Left lung (tissue), 10 donors: ENCODE results near the gene SDCCAG8. TPM values are rescaled to one million over a fixed set of nuclear protein-coding genes. Genes with fewer than 3 reads are reported as not detected.

Experiments
- ATAC-seq: fragments of 200-7000 bp; cut with Tn5 transposase; one replicate; pipeline ENCODE4 v1.9.1; 2020; ENCODE audit warnings: moderate library complexity
- DNase-seq, 4 donors: peaks; one replicate each; pipeline ENCODE4 v3.0.0-alpha.2; 2013 to 2020
- H3K27ac ChIP-seq, 2 donors: fragments of 200-600 bp; sonication (generic) in 1 of 2; one replicate each; pipeline versions ENCODE4 v1.5.0 to v1.8.0; 2020 to 2021
- H3K27me3 ChIP-seq, 2 donors: fragments of 200-600 bp; sonication (generic) in 1 of 2; one replicate each; pipeline versions ENCODE4 v1.5.0 to v1.8.0; 2020 to 2021
- H3K36me3 ChIP-seq, 2 donors: fragments of 200-600 bp; sonication (generic) in 1 of 2; one replicate each; pipeline versions ENCODE4 v1.5.0 to v1.8.0; 2020 to 2021
- H3K4me1 ChIP-seq, 2 donors: fragments of 200-600 bp; one replicate each; pipeline ENCODE4 v1.8.0; 2021
- H3K4me3 ChIP-seq, 2 donors: fragments of 200-600 bp; sonication (generic) in 1 of 2; one replicate each; pipeline versions ENCODE4 v1.5.0 to v1.8.0; 2020 to 2021; ENCODE audit warnings: mild to moderate bottlenecking in 1 of 2
- H3K9me3 ChIP-seq, 2 donors: fragments of 200-600 bp; sonication (generic) in 1 of 2; one replicate each; pipeline versions ENCODE4 v1.5.0 to v1.8.0; 2020 to 2021
- intact Hi-C, 2 donors: fragments of 100-400 bp; cut with DNase I; formaldehyde crosslinking; loops; one replicate each; pipeline versions ENCODE4 v1.11.2 to v1.14.2; 2022
- polyA plus RNA-seq, 6 donors: library from polyadenylated mRNA; unstranded; fragments of 120-200 nt; gene quantifications; one replicate each; pipeline ENCODE4 v1.2.1, GENCODE V29; 2013; ENCODE audit not compliant: insufficient read length in 6 of 6
- total RNA-seq, 2 donors: library from RNA; stranded (reverse); fragmentation: NEBNext Ultra II Directional; extraction: Animal tissue kit (Norgen Biotek cat#: 25700); gene quantifications; one replicate each; pipeline ENCODE4 v1.2.1, GENCODE V29; 2021
- TF ChIP-seq, protein P1 (sequence below), 2 donors: fragments of 200-600 bp; sonication (generic) in 1 of 2; IDR thresholded peaks; one replicate each; pipeline versions ENCODE4 v1.5.0 to v1.8.0; 2021; ENCODE audit warnings: antibody characterized with exemption in 2 of 2
- donor health status: DM: no; HTN: yes; CAD: no.
- donor health status: DM: no; HTN: no; CAD: no.

SDCCAG8 gene
- total and polyA plus RNA-seq, 8 donors = 36.6 to 83.7 (median 44.6) TPM

DNA sequence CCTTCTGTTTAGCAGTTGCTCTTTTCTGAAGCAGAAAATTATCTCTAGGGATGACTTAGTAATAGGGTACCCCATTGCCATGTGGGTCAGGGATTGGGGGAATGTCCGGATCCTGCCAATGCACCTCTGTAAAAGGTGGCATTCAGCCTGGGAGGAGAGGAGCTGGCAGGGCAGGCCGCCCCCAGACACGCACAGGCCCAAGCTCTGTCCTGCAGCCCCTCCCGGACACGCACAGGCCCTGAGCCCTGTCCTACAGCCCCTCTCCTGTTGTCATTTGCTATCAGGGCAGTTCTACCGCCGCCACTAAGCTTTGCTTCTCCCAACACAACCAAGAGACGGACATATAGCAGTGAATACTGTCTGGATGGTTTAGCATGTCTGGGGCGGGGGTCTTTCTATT lies 219.1 kb downstream of the SDCCAG8 start:
- Histone ChIP-seq H3K4me1 (peaks cover 0 to 43% of the 10 kb centered on the region in 2 donors), H3K27me3 (no peaks in the 10 kb centered on the region), H3K27ac (no peak overlapping the region), H3K4me3 (no peak overlapping the region), H3K36me3 (peaks cover 0 to 12% of the 10 kb centered on the region in 2 donors), H3K9me3 (no peaks in the 10 kb centered on the region)
- no peak for ATAC-seq
- TF ChIP-seq, protein P1, sequence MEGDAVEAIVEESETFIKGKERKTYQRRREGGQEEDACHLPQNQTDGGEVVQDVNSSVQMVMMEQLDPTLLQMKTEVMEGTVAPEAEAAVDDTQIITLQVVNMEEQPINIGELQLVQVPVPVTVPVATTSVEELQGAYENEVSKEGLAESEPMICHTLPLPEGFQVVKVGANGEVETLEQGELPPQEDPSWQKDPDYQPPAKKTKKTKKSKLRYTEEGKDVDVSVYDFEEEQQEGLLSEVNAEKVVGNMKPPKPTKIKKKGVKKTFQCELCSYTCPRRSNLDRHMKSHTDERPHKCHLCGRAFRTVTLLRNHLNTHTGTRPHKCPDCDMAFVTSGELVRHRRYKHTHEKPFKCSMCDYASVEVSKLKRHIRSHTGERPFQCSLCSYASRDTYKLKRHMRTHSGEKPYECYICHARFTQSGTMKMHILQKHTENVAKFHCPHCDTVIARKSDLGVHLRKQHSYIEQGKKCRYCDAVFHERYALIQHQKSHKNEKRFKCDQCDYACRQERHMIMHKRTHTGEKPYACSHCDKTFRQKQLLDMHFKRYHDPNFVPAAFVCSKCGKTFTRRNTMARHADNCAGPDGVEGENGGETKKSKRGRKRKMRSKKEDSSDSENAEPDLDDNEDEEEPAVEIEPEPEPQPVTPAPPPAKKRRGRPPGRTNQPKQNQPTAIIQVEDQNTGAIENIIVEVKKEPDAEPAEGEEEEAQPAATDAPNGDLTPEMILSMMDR (IDR thresholded peaks at IDR 0.05) = no peak
- intact Hi-C loops = no loop called here
- DNase-seq = no peak

DNA sequence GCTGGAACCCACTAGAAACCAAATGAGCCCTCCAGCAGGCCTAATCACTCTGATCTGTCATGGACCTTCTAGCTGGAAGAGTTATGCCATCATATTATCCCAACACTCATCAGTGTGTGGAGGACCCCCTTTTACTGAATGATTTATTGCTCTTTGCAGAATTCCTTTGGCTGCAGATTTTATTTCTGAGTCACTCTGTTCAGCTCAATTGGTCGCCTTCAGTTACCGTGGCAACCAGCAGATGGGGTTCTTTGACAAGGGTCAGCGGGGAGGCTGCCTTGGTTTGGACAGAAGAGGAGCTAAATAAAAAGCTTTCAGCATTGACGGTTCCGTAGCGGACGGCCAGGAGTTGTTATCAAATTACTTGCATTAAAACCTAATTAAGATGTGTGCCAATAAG lies 220.1 kb downstream of the SDCCAG8 start:
- intact Hi-C loops = no loop called here
- Histone ChIP-seq H3K4me3 (no peak overlapping the region), H3K36me3 (peaks cover 0 to 8% of the 10 kb centered on the region in 2 donors), H3K27ac (no peak overlapping the region), H3K27me3 (no peaks in the 10 kb centered on the region), H3K4me1 (peaks cover 0 to 41% of the 10 kb centered on the region in 2 donors), H3K9me3 (no peaks in the 10 kb centered on the region)
- TF ChIP-seq, protein P1 (IDR thresholded peaks at IDR 0.05) = no peak
- DNase-seq (no peak), ATAC-seq (no peak)

DNA sequence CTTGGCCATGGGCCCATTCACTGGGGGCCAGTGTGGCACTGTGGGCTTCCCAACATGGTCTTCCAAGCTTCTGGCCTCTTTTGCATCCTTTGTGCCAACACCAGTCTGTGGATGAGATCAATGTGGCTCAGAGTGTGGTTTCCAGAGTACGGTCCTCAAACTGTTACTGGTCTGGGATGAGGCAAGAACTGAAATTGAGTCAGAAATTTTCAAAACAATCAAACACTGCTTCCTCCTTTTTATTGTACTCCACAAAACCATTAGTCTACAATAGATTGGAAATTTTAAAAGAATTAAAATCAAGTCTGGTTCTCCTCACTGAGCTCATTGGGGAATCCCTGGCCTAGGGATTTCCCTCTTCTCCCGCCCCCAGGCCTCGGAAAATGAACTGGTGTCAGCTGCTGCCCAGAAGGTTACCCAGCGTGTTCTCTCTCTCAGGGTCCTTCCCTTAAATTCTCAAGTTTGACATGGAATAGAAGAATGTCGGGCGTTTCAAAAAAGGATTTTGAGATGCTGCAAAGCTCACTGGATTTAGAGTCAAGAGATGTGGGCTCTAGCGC lies 222.0 kb downstream of the SDCCAG8 start:
- H3K4me1 ChIP-seq = peaks cover 8 to 35% of the 10 kb centered on the region in 2 donors
- H3K36me3 ChIP-seq = peaks cover 0 to 8% of the 10 kb centered on the region in 2 donors
- intact Hi-C loops = no loop called here
- H3K9me3 ChIP-seq = no peaks in the 10 kb centered on the region
- no peak overlapping the region for H3K4me3 ChIP-seq
- TF ChIP-seq, protein P1 (IDR thresholded peaks at IDR 0.05) = no peak
- ATAC-seq (no peak), DNase-seq (no peak)
- H3K27ac ChIP-seq = no peak overlapping the region
- H3K27me3 ChIP-seq = peaks cover 0 to 5% of the 10 kb centered on the region in 2 donors

DNA sequence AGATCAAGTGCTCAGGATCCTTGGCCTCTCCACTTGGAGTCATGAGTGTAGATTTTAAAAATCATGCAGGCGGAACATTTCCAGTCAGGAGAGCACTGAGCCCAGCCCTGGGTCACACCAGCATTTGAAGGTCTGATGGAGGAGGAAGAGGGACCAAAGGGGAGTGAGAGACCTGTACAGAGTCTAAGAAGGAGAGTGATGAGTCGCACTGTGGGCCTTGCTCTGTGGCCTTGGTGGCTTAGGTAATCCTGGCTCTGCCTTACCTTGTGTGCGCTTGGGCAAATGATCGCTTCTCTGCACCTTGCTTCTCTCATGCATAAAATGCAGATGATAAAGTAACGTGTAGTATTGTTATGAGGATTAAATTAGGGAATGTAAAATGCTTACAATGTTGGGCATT lies 225.3 kb downstream of the SDCCAG8 start:
- DNase-seq = no peak
- no peak for ATAC-seq
- Histone ChIP-seq H3K9me3 (no peaks in the 10 kb centered on the region), H3K36me3 (no peaks in the 10 kb centered on the region), H3K27ac (no peak overlapping the region), H3K4me1 (peaks cover 8 to 27% of the 10 kb centered on the region in 2 donors), H3K4me3 (no peak overlapping the region), H3K27me3 (peaks cover 0 to 11% of the 10 kb centered on the region in 2 donors)
- intact Hi-C loops = no loop called here
- TF ChIP-seq, protein P1 (IDR thresholded peaks at IDR 0.05) = no peak

DNA sequence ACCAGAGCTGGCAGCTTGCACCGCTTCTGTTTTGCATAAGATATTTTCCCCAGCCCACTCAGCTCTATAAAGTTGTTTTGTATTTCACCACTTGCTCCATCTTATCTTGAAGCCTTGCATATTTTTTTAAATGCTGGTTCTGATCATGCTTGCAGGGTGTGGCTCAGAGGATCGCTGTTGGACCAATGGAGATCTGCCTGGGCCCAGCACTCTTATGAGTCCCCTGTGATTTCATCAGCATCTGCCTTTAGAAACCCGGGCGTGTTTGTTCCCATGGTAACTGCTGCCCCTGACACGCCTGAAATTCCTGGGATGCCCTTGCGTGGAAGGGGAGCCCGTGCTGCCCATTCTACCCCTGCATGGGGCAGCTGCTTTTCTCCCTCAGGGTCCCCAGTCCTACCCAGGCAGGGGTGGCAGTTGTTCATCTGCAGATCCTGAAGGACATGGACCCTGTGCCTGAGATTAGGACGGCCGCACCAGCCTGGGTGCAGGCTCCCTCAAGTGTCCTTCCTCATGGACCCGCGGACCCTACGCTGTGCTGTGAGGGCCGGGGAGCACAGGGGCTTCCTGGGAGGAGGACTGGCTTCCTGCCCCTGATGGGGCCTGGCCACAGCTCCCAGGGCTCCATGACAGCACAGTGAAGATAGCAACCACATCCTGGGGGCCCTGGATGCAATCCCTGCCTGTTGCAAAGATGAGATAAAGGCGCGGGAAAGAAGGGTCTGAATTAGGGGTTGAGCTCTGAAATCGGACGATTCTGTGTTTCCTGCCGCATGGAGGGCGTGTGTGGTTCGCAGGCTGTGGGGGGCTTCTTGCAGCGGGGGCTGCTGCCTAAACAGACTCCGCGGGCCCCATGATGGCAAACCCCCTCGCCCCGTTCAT lies 226.5 kb downstream of the SDCCAG8 start:
- peak overlapping the region; percentile 13 to 19 for H3K4me3 ChIP-seq
- ATAC-seq = peak; percentile 59
- intact Hi-C loops = no loop called here
- H3K9me3 ChIP-seq = no peaks in the 10 kb centered on the region
- peaks cover 8 to 23% of the 10 kb centered on the region in 2 donors for H3K4me1 ChIP-seq
- H3K27me3 ChIP-seq = peaks cover 0 to 11% of the 10 kb centered on the region in 2 donors
- DNase-seq = no peak
- no peak overlapping the region for H3K27ac ChIP-seq
- TF ChIP-seq, protein P1 (IDR thresholded peaks at IDR 0.05) = no peak
- H3K36me3 ChIP-seq = no peaks in the 10 kb centered on the region
